ES-I3 (cell line): Measurements from ENCODE around the gene CNIH3.

Source experiments
- H3K36me3 ChIP-seq: 2 replicates; pipeline ENCODE4 v1.6.1; 2013; ENCODE audit warnings: mild to moderate bottlenecking, low read length, control low read depth, moderate library complexity; ENCODE audit not compliant: insufficient read depth
- H3K4me1 ChIP-seq: 2 replicates; pipeline ENCODE4 v1.6.1; 2013; ENCODE audit warnings: mild to moderate bottlenecking, control low read depth, low read length; ENCODE audit not compliant: insufficient read depth
- H3K9ac ChIP-seq: 2 replicates; pipeline ENCODE4 v1.6.1; 2013; ENCODE audit warnings: low read depth, mild to moderate bottlenecking, low read length, moderate library complexity
- H3K9me3 ChIP-seq: 2 replicates; pipeline ENCODE4 v1.6.1; 2013; ENCODE audit warnings: mild to moderate bottlenecking, low read length, moderate library complexity; ENCODE audit not compliant: control insufficient read depth, insufficient read depth

CNIH3 gene

GRCh38 chr1:224594360-224594759 lies 21.8 kb upstream of the CNIH3 start:
- H3K36me3 ChIP-seq = no peaks in the 10 kb centered on the region
- H3K4me1 ChIP-seq = peaks cover 4% of the 10 kb centered on the region; the same call in 1 of the 2 replicates
- H3K9me3 ChIP-seq = no peaks in the 10 kb centered on the region
- no peak overlapping the region for H3K9ac ChIP-seq

- no peaks in the 10 kb centered on the region for H3K36me3 ChIP-seq
- peaks cover 4% of the 10 kb centered on the region; the same call in 1 of the 2 replicates for H3K4me1 ChIP-seq
- no peaks in the 10 kb centered on the region for H3K9me3 ChIP-seq
- no peak overlapping the region for H3K9ac ChIP-seq
These were observed 21.3 kb upstream of the CNIH3 start for GRCh38 chr1:224594851-224595250.

- H3K9ac ChIP-seq = no peak overlapping the region
- H3K36me3 ChIP-seq = no peaks in the 10 kb centered on the region
- H3K4me1 ChIP-seq = peaks cover 15% of the 10 kb centered on the region
- no peaks in the 10 kb centered on the region for H3K9me3 ChIP-seq
These were observed 10.5 kb upstream of the CNIH3 start for GRCh38 chr1:224605482-224606181.

GRCh38 chr1:224607188-224608148 lies 8.6 kb upstream of the CNIH3 start:
- no peaks in the 10 kb centered on the region for H3K36me3 ChIP-seq
- peaks cover 15% of the 10 kb centered on the region for H3K4me1 ChIP-seq
- H3K9me3 ChIP-seq = no peaks in the 10 kb centered on the region
- H3K9ac ChIP-seq = no peak overlapping the region

GRCh38 chr1:224609333-224609732 lies 6.8 kb upstream of the CNIH3 start:
- H3K4me1 ChIP-seq = peaks cover 15% of the 10 kb centered on the region
- no peak overlapping the region for H3K9ac ChIP-seq
- H3K36me3 ChIP-seq = no peaks in the 10 kb centered on the region
- no peaks in the 10 kb centered on the region for H3K9me3 ChIP-seq

GRCh38 chr1:224612246-224612645 lies 3.9 kb upstream of the CNIH3 start:
- H3K9me3 ChIP-seq = no peaks in the 10 kb centered on the region; the same call in 1 of the 2 replicates
- no peak overlapping the region for H3K9ac ChIP-seq
- no peaks in the 10 kb centered on the region for H3K36me3 ChIP-seq
- 0 out of 2 replicates have a peak, but pooled peaks cover 5% of the 10 kb centered on the region for H3K4me1 ChIP-seq

GRCh38 chr1:224613486-224613885 lies 2.6 kb upstream of the CNIH3 start:
- Histone ChIP-seq H3K9me3 (no peaks in the 10 kb centered on the region; the same call in 1 of the 2 replicates), H3K4me1 (no peaks in the 10 kb centered on the region), H3K36me3 (no peaks in the 10 kb centered on the region), H3K9ac (no peak overlapping the region)

- Histone ChIP-seq H3K4me1 (no peaks in the 10 kb centered on the region; the same call in 1 of the 2 replicates), H3K9me3 (no peaks in the 10 kb centered on the region; the same call in 1 of the 2 replicates), H3K9ac (peak overlapping the region; percentile 64), H3K36me3 (no peaks in the 10 kb centered on the region)
These were observed 766 bp downstream of the CNIH3 start for GRCh38 chr1:224616756-224617409.

- no peaks in the 10 kb centered on the region; the same call in 1 of the 2 replicates for H3K9me3 ChIP-seq
- no peaks in the 10 kb centered on the region for H3K36me3 ChIP-seq
- H3K4me1 ChIP-seq = no peaks in the 10 kb centered on the region; the same call in 1 of the 2 replicates
- peak overlapping the region; percentile 64 for H3K9ac ChIP-seq
These were observed 1.6 kb downstream of the CNIH3 start for GRCh38 chr1:224617410-224618355.

- Histone ChIP-seq H3K4me1 (no peaks in the 10 kb centered on the region; the same call in 1 of the 2 replicates), H3K9ac (no peak overlapping the region), H3K36me3 (no peaks in the 10 kb centered on the region), H3K9me3 (no peaks in the 10 kb centered on the region; the same call in 1 of the 2 replicates)
These were observed 3.1 kb downstream of the CNIH3 start for GRCh38 chr1:224619209-224619608.

GRCh38 chr1:224620105-224620504 lies 4.0 kb downstream of the CNIH3 start:
- no peaks in the 10 kb centered on the region; the same call in 1 of the 2 replicates for H3K9me3 ChIP-seq
- no peaks in the 10 kb centered on the region for H3K36me3 ChIP-seq
- no peak overlapping the region for H3K9ac ChIP-seq
- H3K4me1 ChIP-seq = no peaks in the 10 kb centered on the region; the same call in 1 of the 2 replicates

- no peaks in the 10 kb centered on the region for H3K9me3 ChIP-seq
- H3K36me3 ChIP-seq = no peaks in the 10 kb centered on the region
- no peak overlapping the region for H3K9ac ChIP-seq
- no peaks in the 10 kb centered on the region; the same call in 1 of the 2 replicates for H3K4me1 ChIP-seq
These were observed 5.9 kb downstream of the CNIH3 start for GRCh38 chr1:224621813-224622682.
